ENCODE measurements around the gene EFCAB14. TPM values are rescaled to one million over a fixed set of nuclear protein-coding genes. Genes with fewer than 3 reads are reported as not detected.

Gene EFCAB14
- total and polyA plus RNA-seq, 10 of the 15 experiments (the other 5 are each of a cell fraction or from before 2014, with no cell fraction given), result 7.8 to 66.0 (median 41.6) TPM

DNA sequence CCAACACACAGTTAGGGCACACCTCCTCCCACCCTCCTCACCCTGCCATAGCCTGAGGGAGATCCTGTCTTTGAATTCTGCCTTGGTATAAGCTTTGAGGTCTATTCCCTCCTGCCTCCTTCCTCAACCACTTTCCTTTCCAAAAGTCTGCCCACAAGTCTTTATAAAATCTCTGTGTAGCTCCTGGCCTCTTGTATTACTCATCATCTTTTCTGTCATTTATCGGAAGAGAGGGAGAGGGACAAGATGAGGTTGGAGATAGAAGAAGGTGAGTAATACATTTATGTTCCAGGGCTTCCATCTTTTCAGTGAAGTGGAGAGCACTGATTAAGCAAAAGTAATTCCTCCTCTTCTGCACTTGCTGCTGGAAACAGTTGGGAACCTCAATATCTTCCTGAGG, 30.5 kb upstream of the EFCAB14 start:
- no peak for DNase-seq (ENCODE audit: low read depth, low spot score)
- Histone ChIP-seq H3K9ac (ENCODE audit: control insufficient read depth, insufficient read depth, low read length) (no peak overlapping the region), H3K27ac (ENCODE audit: control insufficient read depth, insufficient read depth) (no peak overlapping the region), H3K4me1 (ENCODE audit: control insufficient read depth, insufficient read depth, low read length) (no peaks in the 10 kb centered on the region), H3K36me3 (ENCODE audit: control insufficient read depth in 2 of 2, insufficient read depth in 2 of 2, low read length in 1 of 2) (no peaks in the 10 kb centered on the region), H3K9me3 (replicated peaks; ENCODE audit: control insufficient read depth, insufficient read depth, low read length) (no peaks in the 10 kb centered on the region), H3K4me2 (ENCODE audit: control insufficient read depth, insufficient read depth) (no peak overlapping the region), H4K20me1 (ENCODE audit: control insufficient read depth, insufficient read depth) (no peaks in the 10 kb centered on the region), H3K4me3 (no peak overlapping the region), H3K27me3 (replicated peaks in 1 of 2; ENCODE audit: control insufficient read depth in 2 of 2, insufficient read depth in 2 of 2, low read length in 1 of 2) (peaks cover 0 to 2% of the 10 kb centered on the region in 2 experiments; a peak in 3 of 4 replicates), H3K79me2 (ENCODE audit: control insufficient read depth, insufficient read depth, low read length) (no peaks in the 10 kb centered on the region), H2AFZ (ENCODE audit: control insufficient read depth, low read depth, low read length) (no peak overlapping the region)
- BruUV-seq (replicated peaks), result no TSS peak
- no peak for ATAC-seq
- no peak for FAIRE-seq
- in situ Hi-C loops (cut with MboI), result no loop called here
- WGBS (ENCODE audit: insufficient coverage, insufficient replicate concordance, low lambda C conversion rate, missing lambda C conversion rate), result 86% methylated on average over 1 of the region's 1 CpG
- ChIA-PET RAD21 (ENCODE audit: unreplicated experiment) (no interaction called here), POLR2A (no interaction called here), CTCF (no interaction called here), SMC1A (ENCODE audit: uncharacterized antibody, unreplicated experiment) (no interaction called here)
- intact Hi-C loops (cut with micrococcal nuclease; ENCODE audit: unreplicated experiment), result loop anchor here (5.0 kb wide), 1 partner anchor 423 kb away; no protein-coding TSS in a partner anchor
- TF ChIP-seq JUNB (IDR thresholded peaks at IDR 0.05) (no peak), TARDBP (IDR thresholded peaks at IDR 0.05; ENCODE audit: borderline replicate concordance) (no peak), ZNF622 (IDR thresholded peaks at IDR 0.05) (no peak), BHLHE40 (IDR thresholded peaks at IDR 0.05; ENCODE audit: borderline replicate concordance in 1 of 2, low read depth in 2 of 2, low read length in 1 of 2) (no peak), NRF1 (conservative IDR thresholded peaks at IDR 0.05; ENCODE audit: low read depth, low read length) (no peak), RAD21 (IDR thresholded peaks at IDR 0.05; ENCODE audit: insufficient read depth, low read depth, low read length) (no peak), NR2C2 (IDR thresholded peaks at IDR 0.05; ENCODE audit: borderline replicate concordance, control insufficient read depth, insufficient read length, low read depth) (no peak), NFYB (IDR thresholded peaks at IDR 0.05; ENCODE audit: insufficient read depth, low read depth, low read length) (no peak), ESRRA (IDR thresholded peaks at IDR 0.05; ENCODE audit: low read length) (no peak), DPF2 (IDR thresholded peaks at IDR 0.05) (no peak)
- TF ChIP-seq, protein P1, sequence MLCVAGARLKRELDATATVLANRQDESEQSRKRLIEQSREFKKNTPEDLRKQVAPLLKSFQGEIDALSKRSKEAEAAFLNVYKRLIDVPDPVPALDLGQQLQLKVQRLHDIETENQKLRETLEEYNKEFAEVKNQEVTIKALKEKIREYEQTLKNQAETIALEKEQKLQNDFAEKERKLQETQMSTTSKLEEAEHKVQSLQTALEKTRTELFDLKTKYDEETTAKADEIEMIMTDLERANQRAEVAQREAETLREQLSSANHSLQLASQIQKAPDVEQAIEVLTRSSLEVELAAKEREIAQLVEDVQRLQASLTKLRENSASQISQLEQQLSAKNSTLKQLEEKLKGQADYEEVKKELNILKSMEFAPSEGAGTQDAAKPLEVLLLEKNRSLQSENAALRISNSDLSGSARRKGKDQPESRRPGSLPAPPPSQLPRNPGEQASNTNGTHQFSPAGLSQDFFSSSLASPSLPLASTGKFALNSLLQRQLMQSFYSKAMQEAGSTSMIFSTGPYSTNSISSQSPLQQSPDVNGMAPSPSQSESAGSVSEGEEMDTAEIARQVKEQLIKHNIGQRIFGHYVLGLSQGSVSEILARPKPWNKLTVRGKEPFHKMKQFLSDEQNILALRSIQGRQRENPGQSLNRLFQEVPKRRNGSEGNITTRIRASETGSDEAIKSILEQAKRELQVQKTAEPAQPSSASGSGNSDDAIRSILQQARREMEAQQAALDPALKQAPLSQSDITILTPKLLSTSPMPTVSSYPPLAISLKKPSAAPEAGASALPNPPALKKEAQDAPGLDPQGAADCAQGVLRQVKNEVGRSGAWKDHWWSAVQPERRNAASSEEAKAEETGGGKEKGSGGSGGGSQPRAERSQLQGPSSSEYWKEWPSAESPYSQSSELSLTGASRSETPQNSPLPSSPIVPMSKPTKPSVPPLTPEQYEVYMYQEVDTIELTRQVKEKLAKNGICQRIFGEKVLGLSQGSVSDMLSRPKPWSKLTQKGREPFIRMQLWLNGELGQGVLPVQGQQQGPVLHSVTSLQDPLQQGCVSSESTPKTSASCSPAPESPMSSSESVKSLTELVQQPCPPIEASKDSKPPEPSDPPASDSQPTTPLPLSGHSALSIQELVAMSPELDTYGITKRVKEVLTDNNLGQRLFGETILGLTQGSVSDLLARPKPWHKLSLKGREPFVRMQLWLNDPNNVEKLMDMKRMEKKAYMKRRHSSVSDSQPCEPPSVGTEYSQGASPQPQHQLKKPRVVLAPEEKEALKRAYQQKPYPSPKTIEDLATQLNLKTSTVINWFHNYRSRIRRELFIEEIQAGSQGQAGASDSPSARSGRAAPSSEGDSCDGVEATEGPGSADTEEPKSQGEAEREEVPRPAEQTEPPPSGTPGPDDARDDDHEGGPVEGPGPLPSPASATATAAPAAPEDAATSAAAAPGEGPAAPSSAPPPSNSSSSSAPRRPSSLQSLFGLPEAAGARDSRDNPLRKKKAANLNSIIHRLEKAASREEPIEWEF (IDR thresholded peaks at IDR 0.05; ENCODE audit: insufficient replicate concordance, low read depth, low read length), result no peak
- TF ChIP-seq, protein P2, sequence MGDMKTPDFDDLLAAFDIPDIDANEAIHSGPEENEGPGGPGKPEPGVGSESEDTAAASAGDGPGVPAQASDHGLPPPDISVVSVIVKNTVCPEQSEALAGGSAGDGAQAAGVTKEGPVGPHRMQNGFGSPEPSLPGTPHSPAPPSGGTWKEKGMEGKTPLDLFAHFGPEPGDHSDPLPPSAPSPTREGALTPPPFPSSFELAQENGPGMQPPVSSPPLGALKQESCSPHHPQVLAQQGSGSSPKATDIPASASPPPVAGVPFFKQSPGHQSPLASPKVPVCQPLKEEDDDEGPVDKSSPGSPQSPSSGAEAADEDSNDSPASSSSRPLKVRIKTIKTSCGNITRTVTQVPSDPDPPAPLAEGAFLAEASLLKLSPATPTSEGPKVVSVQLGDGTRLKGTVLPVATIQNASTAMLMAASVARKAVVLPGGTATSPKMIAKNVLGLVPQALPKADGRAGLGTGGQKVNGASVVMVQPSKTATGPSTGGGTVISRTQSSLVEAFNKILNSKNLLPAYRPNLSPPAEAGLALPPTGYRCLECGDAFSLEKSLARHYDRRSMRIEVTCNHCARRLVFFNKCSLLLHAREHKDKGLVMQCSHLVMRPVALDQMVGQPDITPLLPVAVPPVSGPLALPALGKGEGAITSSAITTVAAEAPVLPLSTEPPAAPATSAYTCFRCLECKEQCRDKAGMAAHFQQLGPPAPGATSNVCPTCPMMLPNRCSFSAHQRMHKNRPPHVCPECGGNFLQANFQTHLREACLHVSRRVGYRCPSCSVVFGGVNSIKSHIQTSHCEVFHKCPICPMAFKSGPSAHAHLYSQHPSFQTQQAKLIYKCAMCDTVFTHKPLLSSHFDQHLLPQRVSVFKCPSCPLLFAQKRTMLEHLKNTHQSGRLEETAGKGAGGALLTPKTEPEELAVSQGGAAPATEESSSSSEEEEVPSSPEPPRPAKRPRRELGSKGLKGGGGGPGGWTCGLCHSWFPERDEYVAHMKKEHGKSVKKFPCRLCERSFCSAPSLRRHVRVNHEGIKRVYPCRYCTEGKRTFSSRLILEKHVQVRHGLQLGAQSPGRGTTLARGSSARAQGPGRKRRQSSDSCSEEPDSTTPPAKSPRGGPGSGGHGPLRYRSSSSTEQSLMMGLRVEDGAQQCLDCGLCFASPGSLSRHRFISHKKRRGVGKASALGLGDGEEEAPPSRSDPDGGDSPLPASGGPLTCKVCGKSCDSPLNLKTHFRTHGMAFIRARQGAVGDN (IDR thresholded peaks at IDR 0.05), result no peak
- TF ChIP-seq, protein P3, sequence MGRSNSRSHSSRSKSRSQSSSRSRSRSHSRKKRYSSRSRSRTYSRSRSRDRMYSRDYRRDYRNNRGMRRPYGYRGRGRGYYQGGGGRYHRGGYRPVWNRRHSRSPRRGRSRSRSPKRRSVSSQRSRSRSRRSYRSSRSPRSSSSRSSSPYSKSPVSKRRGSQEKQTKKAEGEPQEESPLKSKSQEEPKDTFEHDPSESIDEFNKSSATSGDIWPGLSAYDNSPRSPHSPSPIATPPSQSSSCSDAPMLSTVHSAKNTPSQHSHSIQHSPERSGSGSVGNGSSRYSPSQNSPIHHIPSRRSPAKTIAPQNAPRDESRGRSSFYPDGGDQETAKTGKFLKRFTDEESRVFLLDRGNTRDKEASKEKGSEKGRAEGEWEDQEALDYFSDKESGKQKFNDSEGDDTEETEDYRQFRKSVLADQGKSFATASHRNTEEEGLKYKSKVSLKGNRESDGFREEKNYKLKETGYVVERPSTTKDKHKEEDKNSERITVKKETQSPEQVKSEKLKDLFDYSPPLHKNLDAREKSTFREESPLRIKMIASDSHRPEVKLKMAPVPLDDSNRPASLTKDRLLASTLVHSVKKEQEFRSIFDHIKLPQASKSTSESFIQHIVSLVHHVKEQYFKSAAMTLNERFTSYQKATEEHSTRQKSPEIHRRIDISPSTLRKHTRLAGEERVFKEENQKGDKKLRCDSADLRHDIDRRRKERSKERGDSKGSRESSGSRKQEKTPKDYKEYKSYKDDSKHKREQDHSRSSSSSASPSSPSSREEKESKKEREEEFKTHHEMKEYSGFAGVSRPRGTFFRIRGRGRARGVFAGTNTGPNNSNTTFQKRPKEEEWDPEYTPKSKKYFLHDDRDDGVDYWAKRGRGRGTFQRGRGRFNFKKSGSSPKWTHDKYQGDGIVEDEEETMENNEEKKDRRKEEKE (IDR thresholded peaks at IDR 0.05), result no peak
